Mononuclear cell (primary cell): Measurements from ENCODE around the gene JADE1. TPM values are rescaled to one million over a fixed set of nuclear protein-coding genes. Genes with fewer than 3 reads are reported as not detected.

Experiments used
- H3K27me3 ChIP-seq: 2 replicates; pipeline ENCODE4 v1.6.0; 2011; ENCODE audit warnings: low read length, control low read depth; ENCODE audit not compliant: insufficient read depth
- H3K4me1 ChIP-seq: 2 replicates; pipeline ENCODE4 v1.5.1; 2011; ENCODE audit warnings: mild to moderate bottlenecking, low read length, control low read depth; ENCODE audit not compliant: insufficient read depth
- H3K4me3 ChIP-seq: 2 replicates; pipeline ENCODE4 v1.5.1; 2011; ENCODE audit warnings: mild to moderate bottlenecking, low read length, moderate library complexity
- H3K9me3 ChIP-seq: 2 replicates; pipeline ENCODE4 v1.5.1; 2011; ENCODE audit warnings: low read depth, mild to moderate bottlenecking, control low read depth, low read length
- total RNA-seq: library from RNA; depleted of rRNA; stranded (reverse); fragments of >200 nt; gene quantifications from one replicate; pipeline ENCODE4 v1.2.3, GENCODE V29; 2012

The JADE1 gene
- total RNA-seq, 1 donor: 38.7 TPM

DNA sequence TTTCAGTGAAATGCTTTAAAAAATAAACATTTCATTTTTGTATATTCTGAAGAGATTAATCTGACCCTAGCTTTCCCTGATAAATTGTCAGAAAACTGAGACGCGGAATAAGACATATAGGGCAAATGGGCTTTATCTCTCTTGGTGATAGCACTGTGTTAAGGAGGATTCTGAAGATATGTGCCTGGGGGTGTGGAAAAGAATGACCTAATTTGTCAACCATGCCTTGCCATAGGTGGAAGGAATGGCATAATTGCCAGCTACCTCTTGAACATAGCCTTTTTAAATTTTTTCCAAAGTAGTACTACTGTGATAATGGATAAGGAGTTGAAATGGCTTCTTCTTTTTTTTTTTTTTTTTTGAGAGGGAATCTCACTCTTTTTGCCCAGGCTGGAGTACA, 11.7 kb downstream of the JADE1 start:
- H3K4me3 ChIP-seq: no peak overlapping the region
- no peaks in the 10 kb centered on the region for H3K27me3 ChIP-seq
- no peaks in the 10 kb centered on the region for H3K9me3 ChIP-seq
- H3K4me1 ChIP-seq: peaks cover 31% of the 10 kb centered on the region

DNA sequence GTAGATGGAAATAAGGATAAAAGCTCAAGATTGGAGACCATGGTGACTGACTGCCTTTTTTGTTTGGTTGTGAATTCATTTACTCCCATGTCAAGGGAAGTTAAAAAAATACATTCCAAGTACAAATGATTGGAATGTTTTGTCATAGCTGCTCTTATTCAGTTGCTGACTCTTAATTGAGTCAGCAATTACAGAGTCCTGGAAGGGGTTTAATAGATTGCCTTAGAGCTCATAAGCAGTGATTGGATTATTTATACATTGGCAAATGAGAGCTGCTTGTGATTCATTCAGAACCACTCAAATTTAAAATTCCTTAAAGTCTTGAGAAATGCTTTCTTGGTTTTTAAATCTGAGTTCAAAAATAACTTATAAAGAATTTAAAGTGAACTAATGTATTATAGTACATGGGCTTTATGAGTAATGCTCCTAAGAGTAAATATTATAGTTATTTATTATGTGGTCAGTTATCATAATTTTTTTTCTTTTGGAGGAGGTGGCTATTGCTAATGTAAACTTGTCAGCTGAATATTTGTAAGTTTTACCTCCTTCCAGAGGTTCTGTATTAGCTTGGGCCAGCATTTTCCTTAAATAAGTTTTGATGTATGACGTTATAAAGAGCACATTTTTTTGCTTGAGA, 13.6 kb downstream of the JADE1 start:
- no peaks in the 10 kb centered on the region for H3K9me3 ChIP-seq
- no peak overlapping the region for H3K4me3 ChIP-seq
- H3K4me1 ChIP-seq: peaks cover 44% of the 10 kb centered on the region
- H3K27me3 ChIP-seq: no peaks in the 10 kb centered on the region

DNA sequence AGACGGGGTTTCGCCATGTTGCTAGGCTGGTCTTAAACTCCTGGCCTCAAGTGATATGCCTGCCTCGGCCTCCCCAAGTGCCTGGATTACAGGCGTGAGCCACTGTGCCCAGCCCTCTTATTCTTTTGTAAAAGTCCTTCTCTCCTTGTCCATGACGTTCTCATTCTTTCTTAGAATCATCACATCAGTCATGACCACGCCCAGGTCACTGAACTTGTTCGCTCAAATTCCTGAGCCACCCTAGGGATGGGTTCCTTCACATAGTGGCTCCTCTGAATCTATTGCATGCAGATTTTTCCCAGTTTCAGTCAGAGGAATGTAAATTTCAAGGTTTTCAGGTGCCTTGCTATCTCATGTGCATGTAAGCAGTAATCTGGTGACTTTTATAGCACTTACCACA, 15.7 kb downstream of the JADE1 start:
- peaks cover 27% of the 10 kb centered on the region for H3K4me1 ChIP-seq
- no peaks in the 10 kb centered on the region for H3K9me3 ChIP-seq
- no peaks in the 10 kb centered on the region for H3K27me3 ChIP-seq
- H3K4me3 ChIP-seq: no peak overlapping the region

DNA sequence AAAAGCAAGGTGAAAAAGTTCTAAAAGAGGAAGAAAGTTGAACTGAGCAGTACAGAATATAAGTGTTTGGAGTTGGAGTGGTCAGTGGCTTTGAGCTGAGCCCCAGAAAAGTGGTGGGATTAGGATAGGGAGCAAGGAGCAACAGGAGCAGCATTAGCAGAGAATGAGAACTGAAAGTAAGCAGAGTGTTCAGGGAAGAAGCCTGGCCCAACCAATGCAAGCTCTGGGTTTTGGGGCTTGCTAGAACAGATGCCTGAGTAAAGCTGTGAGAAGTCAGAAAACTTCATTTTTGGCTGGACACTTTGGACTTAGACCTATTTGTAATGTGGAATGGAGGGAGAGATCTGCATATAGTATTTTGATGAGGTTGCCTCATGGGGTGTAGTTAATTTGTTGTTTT, 17.8 kb downstream of the JADE1 start:
- H3K27me3 ChIP-seq: no peaks in the 10 kb centered on the region
- H3K4me3 ChIP-seq: no peak overlapping the region
- no peaks in the 10 kb centered on the region for H3K9me3 ChIP-seq
- peaks cover 41% of the 10 kb centered on the region for H3K4me1 ChIP-seq

DNA sequence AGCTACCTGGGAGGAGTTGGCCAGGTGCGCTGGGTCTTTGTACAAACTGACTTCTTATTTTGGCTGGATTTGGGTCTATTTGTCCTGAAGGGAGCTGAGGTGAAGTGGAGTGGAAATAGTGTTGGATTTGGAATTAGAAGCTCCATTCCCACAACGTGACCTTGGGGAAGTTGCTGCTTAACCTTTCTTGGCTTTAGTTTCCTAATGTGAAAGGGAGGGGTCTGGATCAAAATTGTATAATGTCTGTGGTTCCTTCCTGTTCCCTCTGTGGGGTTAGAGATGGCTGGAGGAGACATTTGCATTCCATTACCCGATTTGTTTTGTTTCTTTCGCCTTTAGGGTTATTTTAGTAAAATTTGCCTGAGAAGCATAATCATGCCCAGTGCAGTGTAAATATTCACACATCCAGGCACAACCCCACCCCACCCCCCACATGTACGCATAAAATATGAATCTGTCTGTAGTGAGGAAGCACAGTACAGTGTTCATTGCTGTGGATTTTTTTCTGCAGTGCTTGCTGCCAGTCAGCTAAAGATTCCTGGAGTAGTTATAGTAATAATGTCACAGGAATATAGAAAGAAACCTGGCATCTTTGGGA, 21.5 kb downstream of the JADE1 start:
- Histone ChIP-seq H3K27me3 (no peaks in the 10 kb centered on the region), H3K4me3 (no peak overlapping the region), H3K9me3 (no peaks in the 10 kb centered on the region), H3K4me1 (peaks cover 29% of the 10 kb centered on the region)

DNA sequence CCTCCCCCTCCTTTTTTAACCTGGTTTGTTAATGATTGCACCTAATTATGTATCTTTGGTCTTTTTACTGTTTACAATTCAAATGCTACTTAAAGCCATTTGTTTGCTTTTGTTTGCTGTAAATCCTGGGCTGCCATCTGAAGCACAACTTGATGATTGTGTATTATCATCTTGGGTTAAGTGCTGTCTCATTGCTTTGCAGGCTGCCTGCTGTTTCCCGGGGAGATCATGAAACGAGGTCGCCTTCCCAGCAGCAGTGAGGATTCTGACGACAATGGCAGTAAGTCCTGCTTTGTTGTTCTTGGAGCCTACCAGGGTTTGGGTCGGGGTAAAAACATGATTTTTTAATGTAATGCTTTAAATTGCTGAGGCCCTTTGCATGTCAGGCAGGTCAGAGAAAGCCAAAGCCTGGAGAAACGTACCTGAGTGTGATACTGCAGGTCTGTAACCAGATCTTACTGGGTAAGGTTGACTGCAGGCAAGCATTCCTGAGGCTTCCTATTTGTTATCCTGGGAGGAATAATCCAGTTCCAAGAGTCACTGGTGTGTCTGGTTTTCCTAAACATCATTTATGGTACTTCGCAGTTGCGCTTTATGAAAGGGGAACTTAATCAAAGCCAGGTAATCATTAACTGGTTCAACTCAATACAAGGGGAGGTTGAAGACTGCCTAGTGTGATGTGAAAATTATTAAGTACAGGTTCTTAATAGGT, 22.2 kb downstream of the JADE1 start:
- no peaks in the 10 kb centered on the region for H3K9me3 ChIP-seq
- no peaks in the 10 kb centered on the region for H3K27me3 ChIP-seq
- H3K4me1 ChIP-seq: peaks cover 22% of the 10 kb centered on the region
- H3K4me3 ChIP-seq: no peak overlapping the region

DNA sequence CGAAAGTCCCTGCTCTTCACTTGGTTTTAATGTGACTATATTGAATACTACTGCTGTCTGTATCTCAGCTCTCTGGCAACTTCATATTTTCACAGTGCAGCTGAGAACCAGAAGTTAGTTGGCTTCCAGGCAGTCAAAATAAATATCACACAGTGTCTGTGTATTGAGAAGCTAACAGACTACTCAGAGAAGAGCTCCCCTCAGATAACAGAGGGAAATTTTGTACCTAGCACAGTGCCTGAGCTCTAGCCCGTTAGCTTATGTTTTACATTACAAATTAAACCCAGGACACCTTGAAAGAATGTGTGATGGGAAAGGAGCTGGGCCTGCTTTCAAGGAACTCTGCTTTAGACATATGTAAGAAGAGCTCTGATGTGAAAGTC, 22.7 kb downstream of the JADE1 start:
- Histone ChIP-seq H3K9me3 (no peaks in the 10 kb centered on the region), H3K27me3 (no peaks in the 10 kb centered on the region), H3K4me1 (peaks cover 17% of the 10 kb centered on the region), H3K4me3 (no peak overlapping the region)

DNA sequence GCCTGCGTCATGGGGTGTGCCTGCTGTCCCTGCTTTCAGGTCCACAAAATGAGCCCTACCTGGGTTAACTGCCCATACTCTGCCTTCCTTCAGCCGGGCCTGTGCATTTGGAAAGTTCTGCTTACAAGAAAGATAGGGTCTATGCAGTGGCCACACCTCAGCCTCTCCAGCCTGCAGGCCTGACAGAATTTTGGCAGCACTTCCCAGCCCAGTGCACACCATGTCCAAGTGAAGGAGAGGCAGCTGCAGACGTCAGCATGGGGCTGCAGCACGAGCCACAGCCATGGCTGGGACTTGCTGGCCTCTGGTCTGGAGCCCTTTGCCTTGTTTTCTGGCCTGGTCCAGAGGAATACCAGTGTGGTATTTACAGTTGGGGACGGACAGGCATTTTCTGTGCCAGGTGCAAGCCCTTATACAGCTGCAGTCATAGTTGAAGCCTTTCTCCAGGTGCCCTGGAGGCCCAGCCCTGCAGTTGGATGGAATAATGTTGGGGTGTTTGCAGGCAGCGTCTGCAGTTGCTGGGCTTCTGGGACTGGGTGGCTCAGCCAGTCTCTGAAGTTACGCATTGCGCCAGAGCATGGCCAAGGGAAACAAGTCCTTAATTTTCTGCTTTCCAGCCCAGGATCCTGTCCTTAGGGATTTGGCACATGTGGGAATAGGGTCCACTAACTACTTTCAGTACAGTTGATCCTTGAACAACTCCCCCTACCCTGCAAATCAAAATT, 26.2 kb downstream of the JADE1 start:
- Histone ChIP-seq H3K4me3 (no peak overlapping the region), H3K27me3 (no peaks in the 10 kb centered on the region)

DNA sequence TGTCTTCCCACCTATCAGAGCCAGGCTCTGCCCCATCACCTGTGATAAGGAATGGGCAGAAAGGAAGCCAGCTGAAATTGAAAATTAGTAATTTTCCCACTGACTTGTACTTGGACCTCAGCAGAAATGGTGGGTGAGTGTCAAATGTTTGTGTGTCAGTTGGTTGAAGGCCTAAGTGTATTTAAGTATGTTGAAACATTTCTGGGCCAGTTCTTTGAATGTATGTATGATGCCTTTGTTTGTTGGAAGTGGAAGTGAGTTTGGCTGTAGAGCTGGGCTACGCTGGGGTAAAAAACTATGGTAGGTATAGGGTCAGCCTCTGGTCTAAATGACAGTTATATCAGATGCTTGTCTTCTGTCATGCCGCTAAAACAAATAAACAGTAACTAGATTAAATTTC, 27.7 kb downstream of the JADE1 start:
- no peaks in the 10 kb centered on the region for H3K9me3 ChIP-seq
- no peaks in the 10 kb centered on the region for H3K4me1 ChIP-seq
- no peak overlapping the region for H3K4me3 ChIP-seq
- no peaks in the 10 kb centered on the region for H3K27me3 ChIP-seq

More for the DNA sequence above, 26.2 kb downstream of the JADE1 start:
- H3K9me3 ChIP-seq: no peaks in the 10 kb centered on the region
- H3K4me1 ChIP-seq: peaks cover 10% of the 10 kb centered on the region

DNA sequence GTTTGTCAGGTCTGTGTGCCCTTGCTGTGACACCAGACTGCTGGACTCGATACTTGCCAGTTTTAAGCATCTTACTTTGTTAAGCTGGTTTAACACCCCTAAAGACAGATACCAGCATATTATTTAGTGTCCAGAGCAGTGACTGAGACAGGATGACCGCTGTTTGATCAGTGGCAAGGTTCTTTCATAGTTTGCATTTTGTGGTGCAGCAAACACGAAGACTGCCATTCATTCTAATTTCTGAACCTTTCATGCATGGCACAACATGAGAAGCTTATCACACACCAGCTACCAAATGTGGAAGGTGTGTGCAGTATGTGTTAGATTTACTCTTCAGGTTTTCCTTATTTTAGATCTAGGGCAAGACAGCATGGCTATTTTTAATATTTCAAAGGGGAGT, 28.2 kb downstream of the JADE1 start:
- Histone ChIP-seq H3K9me3 (no peaks in the 10 kb centered on the region), H3K4me3 (no peak overlapping the region), H3K4me1 (no peaks in the 10 kb centered on the region), H3K27me3 (no peaks in the 10 kb centered on the region)

DNA sequence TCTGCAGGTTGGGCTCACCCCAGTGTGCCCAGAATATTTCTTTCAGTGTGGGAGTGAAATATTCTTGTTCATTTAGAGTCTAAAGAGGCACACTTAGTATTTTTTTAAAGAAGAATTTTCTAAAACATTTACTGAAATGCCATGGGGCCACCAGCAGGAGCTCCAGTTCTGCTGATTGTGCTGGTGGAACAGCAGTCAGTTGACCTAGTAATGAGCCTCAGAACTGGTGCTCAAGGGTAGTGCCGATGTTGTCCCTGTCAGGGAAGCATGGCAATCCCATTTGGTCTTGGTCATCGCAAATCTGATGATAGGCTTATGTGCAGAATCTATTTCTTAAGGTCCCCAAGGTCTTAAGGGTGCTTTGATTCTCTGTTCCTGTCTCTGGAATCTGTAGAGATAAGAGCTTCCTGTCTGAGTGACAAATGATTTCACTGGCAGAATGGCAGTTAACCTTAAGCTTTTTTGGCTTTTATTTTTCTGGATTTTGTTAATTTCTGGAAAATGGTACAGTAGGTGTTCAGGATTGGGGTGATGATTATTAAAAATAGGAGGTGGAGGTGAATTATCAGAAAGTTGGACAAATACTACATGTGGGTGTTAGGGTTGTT, 31.3 kb downstream of the JADE1 start:
- H3K27me3 ChIP-seq: no peaks in the 10 kb centered on the region
- H3K9me3 ChIP-seq: no peaks in the 10 kb centered on the region
- no peak overlapping the region for H3K4me3 ChIP-seq
- no peaks in the 10 kb centered on the region for H3K4me1 ChIP-seq

DNA sequence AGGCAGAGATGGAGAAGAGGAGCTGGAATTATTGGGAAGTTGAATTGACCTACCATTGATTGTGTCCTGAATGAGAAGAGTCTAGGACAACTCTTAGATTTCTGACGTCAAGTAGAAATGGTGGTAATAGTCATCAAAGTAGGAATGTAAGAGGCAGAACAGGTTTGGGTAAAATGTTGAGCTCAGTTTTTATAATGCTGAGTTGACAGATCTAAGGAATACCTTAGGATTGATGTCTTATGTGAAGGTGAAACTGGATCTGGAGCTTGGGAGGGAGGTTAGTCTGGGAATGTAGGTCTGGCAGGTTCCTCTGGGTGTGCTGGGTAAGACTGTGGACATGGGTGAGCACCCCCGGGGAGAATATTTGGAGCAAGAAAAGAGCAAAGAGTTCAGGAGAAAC, 31.9 kb downstream of the JADE1 start:
- no peaks in the 10 kb centered on the region for H3K9me3 ChIP-seq
- no peaks in the 10 kb centered on the region for H3K27me3 ChIP-seq
- no peak overlapping the region for H3K4me3 ChIP-seq
- no peaks in the 10 kb centered on the region for H3K4me1 ChIP-seq

DNA sequence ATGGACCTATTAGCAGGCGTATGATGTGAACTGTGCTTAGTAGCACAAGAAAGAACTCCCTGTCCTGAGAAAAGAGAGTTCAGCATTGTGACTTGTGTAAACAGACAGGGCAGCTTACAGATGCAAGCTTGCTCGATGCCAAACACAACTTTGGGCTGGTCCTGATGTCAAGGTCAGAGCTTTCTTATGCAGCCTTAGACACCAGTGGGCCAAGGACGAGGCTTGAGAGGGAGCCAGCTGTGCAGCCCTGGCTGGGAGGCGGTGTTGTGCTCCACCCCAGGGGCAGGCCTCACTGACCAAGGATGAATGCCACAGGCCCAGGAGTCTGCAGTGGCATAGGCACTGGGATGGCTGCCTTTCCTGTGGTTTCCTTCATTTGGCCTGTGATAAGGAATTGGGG, 35.4 kb downstream of the JADE1 start:
- H3K27me3 ChIP-seq: no peaks in the 10 kb centered on the region
- no peaks in the 10 kb centered on the region for H3K9me3 ChIP-seq
- no peak overlapping the region for H3K4me3 ChIP-seq
- H3K4me1 ChIP-seq: peaks cover 15% of the 10 kb centered on the region

DNA sequence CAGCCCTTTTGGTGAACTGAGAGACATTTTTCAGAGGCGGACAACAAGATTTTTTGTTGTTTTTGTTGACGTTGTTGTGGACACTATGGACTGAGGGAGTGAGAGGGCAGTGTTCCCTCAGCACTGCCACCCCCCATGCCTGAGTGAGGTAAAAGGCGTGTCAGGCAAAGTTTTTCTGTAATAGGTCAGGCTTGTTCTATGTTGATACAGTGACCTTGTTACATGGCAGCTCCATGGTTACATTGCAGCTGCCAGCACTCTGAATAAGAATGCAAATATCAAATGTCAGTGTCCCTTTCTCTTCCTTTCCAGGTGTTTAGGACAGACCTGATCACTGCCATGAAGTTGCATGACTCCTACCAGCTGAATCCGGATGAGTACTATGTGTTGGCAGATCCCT, 36.6 kb downstream of the JADE1 start:
- no peaks in the 10 kb centered on the region for H3K9me3 ChIP-seq
- peaks cover 15% of the 10 kb centered on the region for H3K4me1 ChIP-seq
- no peak overlapping the region for H3K4me3 ChIP-seq
- no peaks in the 10 kb centered on the region for H3K27me3 ChIP-seq
